Neuronal stem cell (in vitro differentiated cells): ENCODE results near the gene PIR.
A peak's percentile ranks its signal among the peaks of the same experiment; 100 is the strongest.

ENCODE experiments used
- DNase-seq: peaks from one replicate; pipeline ENCODE4 v3.0.0-alpha.2; 2013; ENCODE audit warnings: low spot score
- H2AFZ ChIP-seq: one replicate; pipeline ENCODE4 v1.6.1; 2013; ENCODE audit warnings: mild to moderate bottlenecking, low read length, inconsistent platforms
- H2AK5ac ChIP-seq: 2 replicates; pipeline ENCODE4 v1.6.1; 2013; ENCODE audit warnings: low read depth, mild to moderate bottlenecking, inconsistent platforms, low read length, moderate library complexity, mixed read lengths
- H2BK120ac ChIP-seq: 2 replicates; pipeline ENCODE4 v1.6.1; 2013; ENCODE audit warnings: low read depth, mild to moderate bottlenecking, inconsistent platforms, low read length, moderate library complexity, mixed read lengths
- H2BK12ac ChIP-seq: one replicate; pipeline ENCODE4 v1.6.1; 2013; ENCODE audit warnings: low read length, inconsistent platforms
- H2BK15ac ChIP-seq: 2 replicates; pipeline ENCODE4 v1.6.1; 2013; ENCODE audit warnings: mild to moderate bottlenecking, low read length, inconsistent platforms, mixed read lengths
- H2BK5ac ChIP-seq: one replicate; pipeline ENCODE4 v1.6.1; 2013; ENCODE audit warnings: inconsistent platforms, mild to moderate bottlenecking, low read length, moderate library complexity
- H3K14ac ChIP-seq: one replicate; pipeline ENCODE4 v1.6.1; 2013; ENCODE audit warnings: low read length, inconsistent platforms
- H3K18ac ChIP-seq: 2 replicates; pipeline ENCODE4 v1.6.1; 2013; ENCODE audit warnings: low read length, inconsistent platforms
- H3K23ac ChIP-seq: 2 replicates; pipeline ENCODE4 v1.6.1; 2013; ENCODE audit warnings: low read depth, mild to moderate bottlenecking, mixed read lengths, low read length, inconsistent platforms; ENCODE audit not compliant: poor library complexity
- H3K27ac ChIP-seq: replicated peaks from 3 replicates; pipeline ENCODE4 v1.5.1; 2013; ENCODE audit warnings: low read length, inconsistent platforms
- H3K27me3 ChIP-seq, 3 experiments: 2 replicates each; pipeline ENCODE4 v1.6.1; 2013; ENCODE audit warnings: low read length in 3 of 3, mild to moderate bottlenecking in 2 of 3, inconsistent platforms in 1 of 3, low read depth in 1 of 3, mixed read lengths in 1 of 3, moderate library complexity in 1 of 3; ENCODE audit not compliant: control insufficient read depth in 3 of 3, insufficient read depth in 3 of 3
- H3K36me3 ChIP-seq, 2 donors: replicated peaks in 1 of 2; 2 replicates each; pipeline ENCODE4 v1.6.1; 2013; ENCODE audit warnings: low read length in 2 of 2; ENCODE audit not compliant: control insufficient read depth in 2 of 2, insufficient read depth in 2 of 2
- H3K4ac ChIP-seq: 2 replicates; pipeline ENCODE4 v1.6.1; 2013; ENCODE audit warnings: inconsistent platforms, mild to moderate bottlenecking, low read length, moderate library complexity
- H3K4me1 ChIP-seq, 2 donors: 1 replicate in 1 of 2; 2 replicates in 1 of 2; pipeline ENCODE4 v1.6.1; 2013; ENCODE audit warnings: low read length in 2 of 2, low read depth in 1 of 2; ENCODE audit not compliant: control insufficient read depth in 2 of 2, insufficient read depth in 1 of 2
- H3K4me2 ChIP-seq: one replicate; pipeline ENCODE4 v1.6.1; 2013; ENCODE audit warnings: mild to moderate bottlenecking, low read length, inconsistent platforms; ENCODE audit not compliant: insufficient read depth, poor library complexity, severe bottlenecking
- H3K4me3 ChIP-seq, 2 donors: 2 replicates each; pipeline ENCODE4 v1.5.1; 2013; ENCODE audit warnings: low read length in 2 of 2, mild to moderate bottlenecking in 2 of 2, inconsistent platforms in 1 of 2, moderate library complexity in 1 of 2
- H3K79me1 ChIP-seq: one replicate; pipeline ENCODE4 v1.6.1; 2013; ENCODE audit warnings: low read depth, mild to moderate bottlenecking, inconsistent platforms, low read length, moderate library complexity
- H3K9ac ChIP-seq: one replicate; pipeline ENCODE4 v1.6.1; 2013; ENCODE audit warnings: mild to moderate bottlenecking, low read depth, low read length, inconsistent platforms; ENCODE audit not compliant: poor library complexity
- H3K9me3 ChIP-seq, 2 donors: replicated peaks in 1 of 2; 2 replicates each; pipeline versions ENCODE3 to v1.6.1; 2013; ENCODE audit warnings: low read length in 2 of 2, mild to moderate bottlenecking in 2 of 2, inconsistent platforms in 1 of 2, low read depth in 1 of 2, mixed read lengths in 1 of 2, moderate library complexity in 1 of 2; ENCODE audit not compliant: control insufficient read depth in 2 of 2, insufficient read depth in 1 of 2
- H4K8ac ChIP-seq: one replicate; pipeline ENCODE4 v1.6.1; 2013; ENCODE audit warnings: low read depth, mild to moderate bottlenecking, inconsistent platforms, low read length, moderate library complexity
- H4K91ac ChIP-seq: one replicate; pipeline ENCODE4 v1.6.1; 2013; ENCODE audit warnings: low read length, low read depth, mild to moderate bottlenecking, inconsistent platforms; ENCODE audit not compliant: poor library complexity
- WGBS, 2 donors: extraction: QIAGEN DNeasy Blood & Tissue Kit; methylation state at CpG; one replicate each; pipeline ENCODE4 v1.1.7; 2013; ENCODE audit warnings: missing lambda C conversion rate in 2 of 2, mixed read lengths in 1 of 2; ENCODE audit not compliant: insufficient read length in 2 of 2, insufficient replicate concordance in 1 of 2; ENCODE audit errors: extremely low coverage in 2 of 2; 5-methylcytosine and 5-hydroxymethylcytosine counted together

PIR gene

GRCh38 chrX:15524417-15524816 lies 31.3 kb upstream of the PIR start:
- Histone ChIP-seq H3K4ac (no peak overlapping the region), H3K36me3 (no peaks in the 10 kb centered on the region), H2AFZ (peak overlapping the region; percentile 13), H3K27ac (no peak overlapping the region), H2AK5ac (no peak overlapping the region), H3K14ac (no peak overlapping the region), H3K27me3 (no peaks in the 10 kb centered on the region), H3K23ac (no peak overlapping the region), H3K4me2 (no peak overlapping the region), H4K8ac (no peak overlapping the region), H3K79me1 (no peaks in the 10 kb centered on the region), H2BK12ac (no peak overlapping the region), H2BK5ac (no peak overlapping the region), H3K9ac (no peak overlapping the region), H3K4me3 (no peak overlapping the region), H2BK15ac (no peak overlapping the region), H2BK120ac (no peak overlapping the region), H4K91ac (no peak overlapping the region), H3K18ac (no peak overlapping the region), H3K4me1 (peaks cover 0 to 4% of the 10 kb centered on the region in 2 donors), H3K9me3 (no peaks in the 10 kb centered on the region)
- DNase-seq: no peak

- Histone ChIP-seq H4K8ac (no peak overlapping the region), H3K4ac (no peak overlapping the region), H3K9ac (no peak overlapping the region), H2AK5ac (no peak overlapping the region), H2BK15ac (no peak overlapping the region), H3K4me3 (no peak overlapping the region), H3K36me3 (no peaks in the 10 kb centered on the region), H3K18ac (no peak overlapping the region), H2BK5ac (no peak overlapping the region), H2BK12ac (no peak overlapping the region), H3K27me3 (no peaks in the 10 kb centered on the region), H3K14ac (no peak overlapping the region), H3K23ac (no peak overlapping the region), H3K79me1 (no peaks in the 10 kb centered on the region), H3K4me2 (no peak overlapping the region), H3K4me1 (peaks cover 0 to 4% of the 10 kb centered on the region in 2 donors), H2BK120ac (no peak overlapping the region), H4K91ac (no peak overlapping the region), H3K9me3 (no peaks in the 10 kb centered on the region), H2AFZ (no peak overlapping the region), H3K27ac (no peak overlapping the region)
- DNase-seq: no peak
These were observed 30.0 kb upstream of the PIR start for GRCh38 chrX:15523088-15523487.

DNA sequence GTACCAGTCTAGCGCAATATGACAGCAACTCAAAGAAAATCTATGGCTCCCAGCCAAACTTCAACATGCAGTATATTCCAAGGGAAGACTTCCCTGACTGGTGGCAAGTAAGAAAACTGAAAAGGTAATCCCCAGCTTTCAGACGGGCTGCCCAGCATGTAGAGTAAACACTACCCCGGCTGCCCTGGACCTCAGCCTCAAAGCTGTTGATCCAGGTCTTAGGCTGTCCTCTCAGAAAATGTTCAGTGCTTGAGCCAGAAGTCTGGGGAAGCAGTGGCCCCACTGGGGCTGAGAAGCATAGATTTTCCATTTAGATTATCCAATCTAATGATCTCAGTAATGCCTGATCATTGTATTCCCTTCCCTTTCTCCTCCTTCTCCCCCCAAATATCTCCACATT lies 29.3 kb upstream of the PIR start:
- no peak overlapping the region for H3K4me3 ChIP-seq
- no peak overlapping the region for H3K4ac ChIP-seq
- H2BK5ac ChIP-seq: no peak overlapping the region
- no peaks in the 10 kb centered on the region for H3K36me3 ChIP-seq
- H3K9ac ChIP-seq: no peak overlapping the region
- no peak overlapping the region for H2BK15ac ChIP-seq
- H3K23ac ChIP-seq: no peak overlapping the region
- no CpG with 5 or more reads among the region's 3 CpGs for WGBS, 2 donors
- H3K79me1 ChIP-seq: no peaks in the 10 kb centered on the region
- H4K8ac ChIP-seq: no peak overlapping the region
- no peak overlapping the region for H3K4me2 ChIP-seq
- H3K27ac ChIP-seq: no peak overlapping the region
- H3K9me3 ChIP-seq: no peaks in the 10 kb centered on the region
- no peak overlapping the region for H2AFZ ChIP-seq
- no peak overlapping the region for H3K18ac ChIP-seq
- no peak overlapping the region for H2BK12ac ChIP-seq
- H2AK5ac ChIP-seq: no peak overlapping the region
- peaks cover 0 to 4% of the 10 kb centered on the region in 2 donors for H3K4me1 ChIP-seq
- DNase-seq: no peak
- H4K91ac ChIP-seq: no peak overlapping the region
- no peak overlapping the region for H3K14ac ChIP-seq
- no peak overlapping the region for H2BK120ac ChIP-seq
- H3K27me3 ChIP-seq: no peaks in the 10 kb centered on the region

DNA sequence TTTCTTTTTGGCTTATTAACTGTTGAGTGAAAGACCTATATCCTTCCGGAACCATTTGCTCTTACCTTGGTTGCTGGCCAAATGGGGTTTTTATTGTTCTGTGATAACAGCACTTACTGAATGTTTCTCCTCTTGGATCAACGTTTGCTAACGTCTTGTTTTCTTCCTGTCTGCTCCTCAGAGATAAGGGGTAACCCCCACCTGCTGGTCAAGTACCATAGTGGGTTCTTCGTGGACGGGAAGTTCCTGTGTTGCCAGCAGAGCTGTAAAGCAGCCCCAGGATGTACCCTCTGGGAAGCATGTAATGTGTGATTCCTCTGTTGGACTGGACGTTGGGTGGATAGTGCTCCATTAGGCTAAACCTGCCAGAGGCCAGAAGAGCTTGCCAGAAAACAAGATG lies 22.8 kb upstream of the PIR start:
- no peak overlapping the region for H2BK5ac ChIP-seq
- no CpG with 5 or more reads among the region's 6 CpGs for WGBS, 2 donors
- DNase-seq: no peak
- peaks cover 0 to 11% of the 10 kb centered on the region in 2 donors for H3K4me1 ChIP-seq
- no peaks in the 10 kb centered on the region for H3K36me3 ChIP-seq
- H2BK15ac ChIP-seq: no peak overlapping the region
- no peak overlapping the region for H2AK5ac ChIP-seq
- no peaks in the 10 kb centered on the region for H3K9me3 ChIP-seq
- H4K8ac ChIP-seq: no peak overlapping the region
- no peak overlapping the region for H3K9ac ChIP-seq
- H3K4me2 ChIP-seq: no peak overlapping the region
- no peak overlapping the region for H3K18ac ChIP-seq
- no peak overlapping the region for H3K4ac ChIP-seq
- no peak overlapping the region for H3K23ac ChIP-seq
- no peak overlapping the region for H3K4me3 ChIP-seq
- H3K79me1 ChIP-seq: no peaks in the 10 kb centered on the region
- no peak overlapping the region for H2BK12ac ChIP-seq
- H2BK120ac ChIP-seq: no peak overlapping the region
- no peak overlapping the region for H4K91ac ChIP-seq
- H3K14ac ChIP-seq: no peak overlapping the region
- no peak overlapping the region for H3K27ac ChIP-seq
- no peaks in the 10 kb centered on the region for H3K27me3 ChIP-seq
- H2AFZ ChIP-seq: peak overlapping the region; percentile 44
